ENCODE results near the gene PPP2CA. TPM values are rescaled to one million over a fixed set of nuclear protein-coding genes. Genes with fewer than 3 reads are reported as not detected.
"Not testable (repeated sequence)": the region's sequence is repeated elsewhere in the genome, so short reads cannot be mapped to it uniquely, and the experiment has no call there.

Gene PPP2CA
- total RNA-seq, 1 experiment from 2014 or later = 184 TPM

- ATAC-seq (no peak), DNase-seq (ENCODE audit: low read depth, low spot score) (no peak)
- ChIA-PET POLR2A (no interaction called here), CTCF (no interaction called here)
- TF ChIP-seq REST (IDR thresholded peaks at IDR 0.05; ENCODE audit: insufficient read depth in 1 of 2, low read depth in 2 of 2, low read length in 1 of 2) (no peak), SIN3A (IDR thresholded peaks at IDR 0.05; ENCODE audit: borderline replicate concordance, insufficient read depth, low read depth, low read length) (no peak), POLR2AphosphoS5 (IDR thresholded peaks at IDR 0.05; ENCODE audit: low read depth, low read length) (no peak), TCF7L2 (IDR thresholded peaks at IDR 0.05; ENCODE audit: low read depth, low read length) (no peak)
- Histone ChIP-seq H3K27me3 (ENCODE audit: control insufficient read depth, insufficient read depth, low read length) (no peaks in the 10 kb centered on the region), H3K4me1 (ENCODE audit: control insufficient read depth, insufficient read depth, low read length) (no peaks in the 10 kb centered on the region), H3K27ac (ENCODE audit: low read length) (no peak overlapping the region), H3K4me3 (ENCODE audit: low read depth in 2 of 2, low read length in 2 of 2) (no peak overlapping the region), H3K36me3 (ENCODE audit: control insufficient read depth, insufficient read depth, low read length) (no peaks in the 10 kb centered on the region), H3K9me3 (ENCODE audit: control insufficient read depth, insufficient read depth, low read depth, low read length) (peaks cover 10% of the 10 kb centered on the region; the same call in 1 of the 2 replicates)
- intact Hi-C loops (cut with micrococcal nuclease; ENCODE audit: unreplicated experiment) = no loop called here
- in situ Hi-C loops (cut with HindIII; ENCODE audit: low pct_unique_long_range_greater_than_20kb, low sequenced_read_pairs) = no loop called here
- BruUV-seq (replicated peaks) = no TSS peak
Measured at GRCh38 chr5:134263801-134264200, 37.9 kb upstream of the PPP2CA start.

DNA sequence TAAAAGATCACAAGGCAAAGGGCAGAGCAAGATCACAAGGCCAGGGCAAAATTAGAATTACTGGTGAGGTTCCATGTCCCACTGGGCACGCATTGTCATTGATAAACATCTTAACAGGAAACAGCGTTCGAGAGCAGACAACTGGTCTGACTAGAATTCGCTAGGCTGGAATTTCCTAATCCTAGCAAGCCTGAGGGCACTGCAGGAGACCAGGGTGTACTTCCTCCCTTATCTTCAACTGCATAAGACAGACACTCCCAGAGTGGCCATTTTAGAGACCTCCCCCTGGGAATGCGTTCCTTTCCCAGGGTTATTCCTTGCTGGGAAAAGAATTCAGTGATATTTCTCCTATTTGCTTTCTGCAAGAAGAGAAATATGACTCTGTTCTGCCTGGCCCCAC lies 36.8 kb upstream of the PPP2CA start:
- H3K4me1 ChIP-seq (ENCODE audit: control insufficient read depth, insufficient read depth, low read length); BruUV-seq (replicated peaks); CTCF ChIA-PET; H3K27me3 ChIP-seq (ENCODE audit: control insufficient read depth, insufficient read depth, low read length); DNase-seq (ENCODE audit: low read depth, low spot score); in situ Hi-C loops (cut with HindIII; ENCODE audit: low pct_unique_long_range_greater_than_20kb, low sequenced_read_pairs); ATAC-seq; intact Hi-C loops (cut with micrococcal nuclease; ENCODE audit: unreplicated experiment); H3K9me3 ChIP-seq (ENCODE audit: control insufficient read depth, insufficient read depth, low read depth, low read length); H3K36me3 ChIP-seq (ENCODE audit: control insufficient read depth, insufficient read depth, low read length); H3K4me3 ChIP-seq (ENCODE audit: low read depth in 2 of 2, low read length in 2 of 2); H3K27ac ChIP-seq (ENCODE audit: low read length); POLR2A ChIA-PET: not testable (repeated sequence)

DNA sequence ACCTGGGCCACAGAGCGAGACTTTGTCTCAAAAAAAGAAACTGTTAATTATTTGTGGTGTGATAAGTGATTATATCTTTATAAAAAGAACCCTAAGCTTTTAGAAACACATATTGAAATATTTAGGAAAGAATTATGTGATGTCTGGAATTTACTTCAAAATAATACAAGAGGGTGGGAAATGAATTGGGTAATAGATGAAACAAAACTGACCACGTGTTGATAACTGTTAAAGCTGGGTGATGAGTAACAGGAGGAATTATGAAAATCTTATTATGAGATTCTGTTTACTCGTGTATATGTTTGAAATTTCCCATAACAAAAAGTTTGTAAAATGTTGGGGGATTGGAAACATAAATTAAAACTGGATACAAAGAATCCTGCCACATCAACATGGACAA lies 33.0 kb upstream of the PPP2CA start:
- BruUV-seq (replicated peaks) = no TSS peak
- H3K27me3 ChIP-seq (ENCODE audit: control insufficient read depth, insufficient read depth, low read length) = no peaks in the 10 kb centered on the region
- in situ Hi-C loops (cut with HindIII; ENCODE audit: low pct_unique_long_range_greater_than_20kb, low sequenced_read_pairs) (no loop called here), intact Hi-C loops (cut with micrococcal nuclease; ENCODE audit: unreplicated experiment) (no loop called here)
- DNase-seq (ENCODE audit: low read depth, low spot score) = no peak
- H3K9me3 ChIP-seq (ENCODE audit: control insufficient read depth, insufficient read depth, low read depth, low read length) = no peaks in the 10 kb centered on the region
- H3K36me3 ChIP-seq (ENCODE audit: control insufficient read depth, insufficient read depth, low read length) = no peaks in the 10 kb centered on the region
- no peak for ATAC-seq
- ChIA-PET CTCF (no interaction called here), POLR2A (no interaction called here)
- no peak overlapping the region for H3K27ac ChIP-seq (ENCODE audit: low read length)
- TF ChIP-seq REST (IDR thresholded peaks at IDR 0.05; ENCODE audit: insufficient read depth in 1 of 2, low read depth in 2 of 2, low read length in 1 of 2) (no peak), POLR2AphosphoS5 (IDR thresholded peaks at IDR 0.05; ENCODE audit: low read depth, low read length) (no peak), TCF7L2 (IDR thresholded peaks at IDR 0.05; ENCODE audit: low read depth, low read length) (no peak), SIN3A (IDR thresholded peaks at IDR 0.05; ENCODE audit: borderline replicate concordance, insufficient read depth, low read depth, low read length) (no peak)
- TF ChIP-seq, protein P1, sequence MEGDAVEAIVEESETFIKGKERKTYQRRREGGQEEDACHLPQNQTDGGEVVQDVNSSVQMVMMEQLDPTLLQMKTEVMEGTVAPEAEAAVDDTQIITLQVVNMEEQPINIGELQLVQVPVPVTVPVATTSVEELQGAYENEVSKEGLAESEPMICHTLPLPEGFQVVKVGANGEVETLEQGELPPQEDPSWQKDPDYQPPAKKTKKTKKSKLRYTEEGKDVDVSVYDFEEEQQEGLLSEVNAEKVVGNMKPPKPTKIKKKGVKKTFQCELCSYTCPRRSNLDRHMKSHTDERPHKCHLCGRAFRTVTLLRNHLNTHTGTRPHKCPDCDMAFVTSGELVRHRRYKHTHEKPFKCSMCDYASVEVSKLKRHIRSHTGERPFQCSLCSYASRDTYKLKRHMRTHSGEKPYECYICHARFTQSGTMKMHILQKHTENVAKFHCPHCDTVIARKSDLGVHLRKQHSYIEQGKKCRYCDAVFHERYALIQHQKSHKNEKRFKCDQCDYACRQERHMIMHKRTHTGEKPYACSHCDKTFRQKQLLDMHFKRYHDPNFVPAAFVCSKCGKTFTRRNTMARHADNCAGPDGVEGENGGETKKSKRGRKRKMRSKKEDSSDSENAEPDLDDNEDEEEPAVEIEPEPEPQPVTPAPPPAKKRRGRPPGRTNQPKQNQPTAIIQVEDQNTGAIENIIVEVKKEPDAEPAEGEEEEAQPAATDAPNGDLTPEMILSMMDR (IDR thresholded peaks at IDR 0.05) = no peak
- H3K4me1 ChIP-seq (ENCODE audit: control insufficient read depth, insufficient read depth, low read length) = no peaks in the 10 kb centered on the region
- H3K4me3 ChIP-seq (ENCODE audit: low read depth in 2 of 2, low read length in 2 of 2) = no peak overlapping the region
